Lung (tissue), 12 donors: ENCODE results near the gene CCDC54. TPM values are rescaled to one million over a fixed set of nuclear protein-coding genes. Genes with fewer than 3 reads are reported as not detected.

Experiments
- ATAC-seq: fragments of 200-7000 bp; cut with Tn5 transposase; one replicate; pipeline ENCODE4 v1.9.1; 2020; ENCODE audit warnings: moderate number of reproducible peaks; ENCODE audit not compliant: insufficient read depth, low FRiP score
- DNase-seq, 3 donors: peaks; one replicate each; pipeline ENCODE4 v3.0.0-alpha.2; 2013 to 2017
- H3K27ac ChIP-seq, 2 donors: one replicate each; pipeline ENCODE4 v1.5.1; 2013; ENCODE audit warnings: mild to moderate bottlenecking in 2 of 2, moderate library complexity in 2 of 2, control low read depth in 1 of 2, inconsistent platforms in 1 of 2, low read depth in 1 of 2, low read length in 1 of 2
- H3K27me3 ChIP-seq, 3 donors: one replicate each; pipeline ENCODE4 v1.5.1; 2013; ENCODE audit warnings: low read length in 2 of 3; ENCODE audit not compliant: control insufficient read depth in 3 of 3, insufficient read depth in 3 of 3
- H3K36me3 ChIP-seq, 4 donors: one replicate each; pipeline ENCODE4 v1.5.1; 2013; ENCODE audit warnings: low read length in 4 of 4, mild to moderate bottlenecking in 1 of 4, moderate library complexity in 1 of 4; ENCODE audit not compliant: control insufficient read depth in 4 of 4, insufficient read depth in 4 of 4
- H3K4me1 ChIP-seq, 5 donors: one replicate each; pipeline ENCODE4 v1.5.1; 2013; ENCODE audit warnings: low read length in 5 of 5, mild to moderate bottlenecking in 2 of 5, moderate library complexity in 1 of 5; ENCODE audit not compliant: control insufficient read depth in 5 of 5, insufficient read depth in 5 of 5
- H3K4me3 ChIP-seq: one replicate; pipeline ENCODE4 v1.5.1; 2013; ENCODE audit warnings: mild to moderate bottlenecking, control low read depth, moderate library complexity
- H3K9ac ChIP-seq, 2 donors: one replicate each; pipeline ENCODE4 v1.5.1; 2013; ENCODE audit warnings: low read length in 2 of 2, control low read depth in 1 of 2; ENCODE audit not compliant: insufficient read depth in 1 of 2
- H3K9me3 ChIP-seq, 4 donors: one replicate each; pipeline ENCODE4 v1.5.1; 2013; ENCODE audit warnings: low read length in 3 of 4, mild to moderate bottlenecking in 1 of 4, moderate library complexity in 1 of 4; ENCODE audit not compliant: control insufficient read depth in 4 of 4, insufficient read depth in 3 of 4
- WGBS, 2 donors: extraction: QIAGEN DNeasy Blood & Tissue Kit; methylation state at CpG; one replicate each; pipeline ENCODE4 v1.1.7; 2013; 5-methylcytosine and 5-hydroxymethylcytosine counted together
- polyA plus RNA-seq, 2 donors: library from polyadenylated mRNA; stranded (reverse); fragments of 200-250 nt; gene quantifications; one replicate each; pipeline ENCODE4 v1.2.1, GENCODE V29; 2013
- total RNA-seq, 2 donors: library from RNA; depleted of rRNA in 1 of 2; stranded (reverse); fragments of >200 nt in 1 of 2; gene quantifications; one replicate each; pipeline ENCODE4 v1.2.1, GENCODE V29; 2014 to 2021
- TF ChIP-seq, protein P1 (sequence below): IDR thresholded peaks from 2 replicates; pipeline ENCODE4 v1.5.1; 2012; ENCODE audit warnings: mild to moderate bottlenecking; ENCODE audit errors: control extremely low read depth, extremely low read depth
- donor health status: control.
- donor health status: control.
- donor health status: Bipolar disorder and iron deficiency.
- donor health status: healthy.
- donor health status: DM: yes; HTN: yes; CAD: no.

Gene CCDC54
- total and polyA plus RNA-seq, 4 donors: not detected

DNA sequence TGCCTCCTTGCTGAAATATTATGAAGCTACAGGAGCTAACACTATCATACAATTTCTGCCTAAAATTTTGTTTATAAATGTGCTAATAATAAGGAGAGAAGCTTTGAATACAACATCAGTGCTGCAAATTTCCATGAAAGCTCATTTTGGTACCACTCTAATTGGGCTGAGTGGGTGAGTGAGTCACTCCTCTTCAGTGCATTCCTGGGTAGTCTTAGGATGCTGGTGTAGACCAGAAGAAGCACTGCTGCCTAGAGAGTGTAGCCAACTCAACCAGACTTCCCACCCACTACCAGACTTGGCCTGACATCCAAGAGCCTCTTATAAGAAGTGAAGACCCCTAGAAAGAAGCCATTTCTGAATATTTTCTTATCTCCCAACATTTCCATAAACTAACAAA, 32.5 kb upstream of the CCDC54 start:
- Histone ChIP-seq H3K4me1 (no peaks in the 10 kb centered on the region), H3K4me3 (no peak overlapping the region)
- no peak for DNase-seq

DNA sequence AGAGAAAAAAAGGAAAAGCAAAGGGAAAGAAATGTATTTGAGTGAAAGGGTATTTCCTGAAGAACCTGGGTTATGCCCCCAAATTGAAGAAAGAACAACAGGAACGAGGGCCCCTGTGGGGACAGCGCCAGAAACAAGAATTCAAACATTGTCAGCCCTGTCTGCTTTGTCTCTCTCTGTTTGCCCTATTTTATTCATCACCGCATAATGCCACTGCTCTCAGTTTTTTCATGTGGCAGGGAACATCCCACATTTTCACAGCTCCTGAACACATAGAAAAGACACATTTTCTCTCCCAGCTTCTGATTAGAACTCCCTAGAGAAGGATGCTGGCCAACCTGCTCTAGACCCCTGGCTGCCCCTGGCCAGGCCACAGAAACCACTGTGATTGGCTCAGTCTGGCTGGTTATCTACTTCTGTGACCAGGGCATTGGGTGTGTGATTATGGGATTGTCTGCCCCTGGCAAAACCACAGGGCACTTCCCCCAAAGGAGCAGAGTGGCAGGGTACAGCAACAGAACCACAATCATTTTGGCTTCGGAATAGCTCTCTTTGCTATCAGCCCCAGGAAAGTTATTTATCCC, 31.3 kb upstream of the CCDC54 start:
- TF ChIP-seq, protein P1, sequence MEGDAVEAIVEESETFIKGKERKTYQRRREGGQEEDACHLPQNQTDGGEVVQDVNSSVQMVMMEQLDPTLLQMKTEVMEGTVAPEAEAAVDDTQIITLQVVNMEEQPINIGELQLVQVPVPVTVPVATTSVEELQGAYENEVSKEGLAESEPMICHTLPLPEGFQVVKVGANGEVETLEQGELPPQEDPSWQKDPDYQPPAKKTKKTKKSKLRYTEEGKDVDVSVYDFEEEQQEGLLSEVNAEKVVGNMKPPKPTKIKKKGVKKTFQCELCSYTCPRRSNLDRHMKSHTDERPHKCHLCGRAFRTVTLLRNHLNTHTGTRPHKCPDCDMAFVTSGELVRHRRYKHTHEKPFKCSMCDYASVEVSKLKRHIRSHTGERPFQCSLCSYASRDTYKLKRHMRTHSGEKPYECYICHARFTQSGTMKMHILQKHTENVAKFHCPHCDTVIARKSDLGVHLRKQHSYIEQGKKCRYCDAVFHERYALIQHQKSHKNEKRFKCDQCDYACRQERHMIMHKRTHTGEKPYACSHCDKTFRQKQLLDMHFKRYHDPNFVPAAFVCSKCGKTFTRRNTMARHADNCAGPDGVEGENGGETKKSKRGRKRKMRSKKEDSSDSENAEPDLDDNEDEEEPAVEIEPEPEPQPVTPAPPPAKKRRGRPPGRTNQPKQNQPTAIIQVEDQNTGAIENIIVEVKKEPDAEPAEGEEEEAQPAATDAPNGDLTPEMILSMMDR: no peak
- H3K9me3 ChIP-seq: no peaks in the 10 kb centered on the region
- WGBS, 2 donors: 59 to 76% methylated on average over 4 of the region's 4 CpGs

More for the DNA sequence above, 32.5 kb upstream of the CCDC54 start:
- H3K27ac ChIP-seq: no peak overlapping the region
- H3K9ac ChIP-seq: no peak overlapping the region
- no peaks in the 10 kb centered on the region for H3K36me3 ChIP-seq
- no peaks in the 10 kb centered on the region for H3K27me3 ChIP-seq
- H3K9me3 ChIP-seq: no peaks in the 10 kb centered on the region
- no peak for ATAC-seq
- TF ChIP-seq, protein P1: no peak

DNA sequence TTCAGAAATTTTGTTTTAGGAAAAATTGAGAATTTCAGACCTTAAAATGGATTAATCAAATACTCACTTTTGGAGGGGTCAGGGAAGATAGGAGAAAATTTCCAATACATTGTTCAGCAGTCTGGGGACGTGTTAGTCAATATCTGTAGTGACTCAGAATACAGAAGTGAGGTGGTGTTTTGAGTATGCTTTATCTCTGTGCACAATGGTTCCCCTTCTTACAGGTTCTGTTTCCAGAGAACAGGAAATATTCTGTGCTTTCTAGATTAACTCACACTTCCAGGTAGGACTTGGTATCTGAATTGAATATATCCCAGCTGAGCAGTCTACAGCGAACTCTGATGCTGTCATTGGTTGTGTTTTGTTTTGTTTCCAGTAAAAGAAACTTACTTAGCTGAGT, 30.7 kb upstream of the CCDC54 start:
- 30 to 45% methylated on average over 2 of the region's 2 CpGs for WGBS, 2 donors
- H3K9ac ChIP-seq: no peak overlapping the region

More for the DNA sequence above, 31.3 kb upstream of the CCDC54 start:
- Histone ChIP-seq H3K4me1 (no peaks in the 10 kb centered on the region), H3K9ac (no peak overlapping the region), H3K36me3 (no peaks in the 10 kb centered on the region), H3K4me3 (no peak overlapping the region), H3K27ac (no peak overlapping the region), H3K27me3 (no peaks in the 10 kb centered on the region)
- no peak for DNase-seq
- ATAC-seq: no peak

More for the DNA sequence above, 30.7 kb upstream of the CCDC54 start:
- TF ChIP-seq, protein P1: no peak
- Histone ChIP-seq H3K9me3 (no peaks in the 10 kb centered on the region), H3K27ac (no peak overlapping the region), H3K27me3 (no peaks in the 10 kb centered on the region), H3K4me1 (no peaks in the 10 kb centered on the region), H3K4me3 (no peak overlapping the region), H3K36me3 (no peaks in the 10 kb centered on the region)
- ATAC-seq: no peak
- no peak for DNase-seq
